ENCODE results near the gene GALK1.

- no peak for TF ChIP-seq EZH2 (IDR thresholded peaks at IDR 0.05; ENCODE audit: low read length, missing control alignments)
- TF ChIP-seq CTCF (conservative IDR thresholded peaks at IDR 0.05 in 1 of 2, IDR thresholded peaks at IDR 0.05 in 1 of 2; ENCODE audit: low read depth in 1 of 2, low read length in 2 of 2), result no peak
These were observed 31.0 kb upstream of the GALK1 start for GRCh38 chr17:75795820-75796607.
